Measurements from ENCODE around the gene TOP2B. TPM values are rescaled to one million over a fixed set of nuclear protein-coding genes. Genes with fewer than 3 reads are reported as not detected.
A peak's percentile ranks its signal among the peaks of the same experiment; 100 is the strongest.

TOP2B gene
- total and polyA plus RNA-seq, 8 donors = 35.6 to 266 (median 61.9) TPM

GRCh38 chr3:25610167-25610566, 54.5 kb downstream of the TOP2B start:
- no peak overlapping the region for H3K4me3 ChIP-seq
- 89 to 100% (median 98%) methylated on average over 1 of the region's 1 CpG for WGBS, 5 donors
- H3K9me3 ChIP-seq = no peaks in the 10 kb centered on the region
- H3K27me3 ChIP-seq = no peaks in the 10 kb centered on the region
- H3K4me1 ChIP-seq = no peaks in the 10 kb centered on the region
- H3K27ac ChIP-seq = no peak overlapping the region
- intact Hi-C loops (cut with DNase I; ENCODE audit: low total_unique reads) = no loop called here
- TF ChIP-seq EP300 (IDR thresholded peaks at IDR 0.05) (no peak), POLR2AphosphoS5 (IDR thresholded peaks at IDR 0.05) (no peak), POLR2A (IDR thresholded peaks at IDR 0.05) (no peak), CTCF (IDR thresholded peaks at IDR 0.05) (no peak)
- peaks cover 36 to 100% (median 91%) of the 10 kb centered on the region in 4 donors for H3K36me3 ChIP-seq
- no peak for DNase-seq

- intact Hi-C loops (cut with DNase I; ENCODE audit: low total_unique reads) = no loop called here
- Histone ChIP-seq H3K27me3 (no peaks in the 10 kb centered on the region), H3K27ac (peak overlapping the region in 1 of 5 donors; percentile 23), H3K9me3 (no peaks in the 10 kb centered on the region), H3K36me3 (peaks cover 10 to 92% (median 80%) of the 10 kb centered on the region in 4 donors), H3K4me1 (peaks cover 0 to 17% (median 6%) of the 10 kb centered on the region in 4 donors), H3K4me3 (no peak overlapping the region)
- TF ChIP-seq POLR2AphosphoS5 (IDR thresholded peaks at IDR 0.05) = no peak
- TF ChIP-seq POLR2A (IDR thresholded peaks at IDR 0.05) = no peak
- TF ChIP-seq CTCF (IDR thresholded peaks at IDR 0.05) = no peak
- TF ChIP-seq EP300 (IDR thresholded peaks at IDR 0.05) = no peak
- WGBS, 5 donors = 73 to 81% (median 78%) methylated on average over 5 of the region's 5 CpGs
- no peak for DNase-seq
Observed at GRCh38 chr3:25604107-25604805, 60.5 kb downstream of the TOP2B start.

DNA sequence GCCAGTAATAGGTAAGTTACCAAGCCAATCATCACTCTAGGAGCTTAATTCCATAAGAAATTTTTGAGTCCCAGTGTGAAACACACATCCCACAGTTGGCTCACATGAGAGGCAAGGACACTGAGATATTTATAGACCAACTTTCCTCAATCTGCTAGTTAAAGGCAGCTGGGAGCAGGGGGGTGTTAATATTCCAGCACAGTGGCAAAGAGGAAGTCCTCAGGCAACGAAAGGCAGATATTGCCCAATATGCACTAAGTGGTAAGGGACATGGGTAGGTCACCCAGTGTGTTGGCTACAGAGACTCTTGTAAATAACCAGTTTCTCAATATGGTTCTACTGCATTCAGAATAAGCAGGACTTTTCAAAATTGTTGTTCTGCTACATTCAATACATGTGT, 61.0 kb downstream of the TOP2B start:
- intact Hi-C loops (cut with DNase I; ENCODE audit: low total_unique reads) = no loop called here
- DNase-seq = no peak
- 52 to 88% (median 74%) methylated on average over 1 of the region's 1 CpG for WGBS, 5 donors
- H3K9me3 ChIP-seq = no peaks in the 10 kb centered on the region
- no peaks in the 10 kb centered on the region for H3K27me3 ChIP-seq
- TF ChIP-seq EP300 (IDR thresholded peaks at IDR 0.05) = no peak
- no peak for TF ChIP-seq POLR2A (IDR thresholded peaks at IDR 0.05)
- no peak for TF ChIP-seq POLR2AphosphoS5 (IDR thresholded peaks at IDR 0.05)
- no peak for TF ChIP-seq CTCF (IDR thresholded peaks at IDR 0.05)
- peaks cover 10 to 92% (median 80%) of the 10 kb centered on the region in 4 donors for H3K36me3 ChIP-seq
- peak overlapping the region in 1 of 5 donors; percentile 23 for H3K27ac ChIP-seq
- peaks cover 0 to 17% (median 8%) of the 10 kb centered on the region in 4 donors for H3K4me1 ChIP-seq
- H3K4me3 ChIP-seq = no peak overlapping the region

GRCh38 chr3:25597535-25598101, 67.1 kb downstream of the TOP2B start:
- Histone ChIP-seq H3K27ac (no peak overlapping the region), H3K4me3 (no peak overlapping the region), H3K27me3 (no peaks in the 10 kb centered on the region), H3K4me1 (peaks cover 10 to 59% (median 30%) of the 10 kb centered on the region in 4 donors), H3K9me3 (no peaks in the 10 kb centered on the region), H3K36me3 (peaks cover 0 to 68% (median 56%) of the 10 kb centered on the region in 4 donors)
- TF ChIP-seq POLR2A (IDR thresholded peaks at IDR 0.05) (no peak), CTCF (IDR thresholded peaks at IDR 0.05) (no peak), POLR2AphosphoS5 (IDR thresholded peaks at IDR 0.05) (no peak), EP300 (IDR thresholded peaks at IDR 0.05) (no peak)
- no peak for DNase-seq
- intact Hi-C loops (cut with DNase I; ENCODE audit: low total_unique reads) = loop anchor here (10.0 kb wide), 2 partner anchors 633 to 823 kb away; no protein-coding TSS in a partner anchor
- 32 to 55% (median 44%) methylated on average over 1 of the region's 1 CpG for WGBS, 5 donors

All from stomach (tissue), 9 donors.